Nephron progenitor cell (in vitro differentiated cells): ENCODE data around the gene ADPRS.
A peak's percentile ranks its signal among the peaks of the same experiment; 100 is the strongest.

ENCODE experiments used
- DNase-seq: peaks from one replicate; pipeline ENCODE4 v3.0.0; 2021
- H3K27ac Mint-ChIP-seq: 2 replicates; pipeline ENCODE4 v1.8.0; 2021; ENCODE audit warnings: mild to moderate bottlenecking, moderate library complexity, mixed read lengths
- H3K27me3 Mint-ChIP-seq: 2 replicates; pipeline ENCODE4 v1.8.0; 2021; ENCODE audit warnings: mild to moderate bottlenecking, low read depth, mixed read lengths; ENCODE audit not compliant: poor library complexity
- H3K36me3 Mint-ChIP-seq: 2 replicates; pipeline ENCODE4 v1.8.0; 2021; ENCODE audit warnings: low read depth, mixed read lengths
- H3K4me1 Mint-ChIP-seq: 2 replicates; pipeline ENCODE4 v1.8.0; 2021; ENCODE audit warnings: mixed read lengths
- H3K4me3 Mint-ChIP-seq: 2 replicates; pipeline ENCODE4 v1.8.0; 2021; ENCODE audit warnings: mild to moderate bottlenecking, moderate library complexity, mixed read lengths
- H3K9me3 Mint-ChIP-seq: 2 replicates; pipeline ENCODE4 v1.8.0; 2021; ENCODE audit warnings: mild to moderate bottlenecking, moderate library complexity, mixed read lengths
- TF ChIP-seq, protein P1 (sequence below): fragments of 200-600 bp; sonication (generic); IDR thresholded peaks from 2 replicates; pipeline ENCODE4 v1.5.0; 2021; ENCODE audit warnings: antibody characterized with exemption

Gene ADPRS

DNA sequence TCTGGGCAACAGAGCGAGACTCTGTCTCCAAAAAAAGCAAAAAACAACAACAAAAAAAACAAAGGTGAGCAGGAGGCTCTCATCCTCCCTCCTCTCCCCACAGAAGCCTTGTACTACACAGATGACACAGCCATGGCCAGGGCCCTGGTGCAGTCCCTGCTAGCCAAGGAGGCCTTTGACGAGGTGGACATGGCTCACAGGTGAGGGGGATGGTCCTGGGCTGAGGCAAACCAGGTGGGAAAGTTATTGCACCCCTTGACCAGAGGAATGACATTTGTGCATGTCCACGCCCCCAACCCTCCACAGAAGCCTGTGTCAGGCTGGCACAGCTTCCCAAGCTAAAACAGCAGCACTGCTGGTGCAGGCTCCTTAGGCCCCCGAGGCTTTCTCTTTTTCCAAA is 2.4 kb downstream of the ADPRS start:
- peak overlapping the region; percentile 23 for H3K4me3 Mint-ChIP-seq
- no peak for DNase-seq
- peaks cover 17% of the 10 kb centered on the region for H3K4me1 Mint-ChIP-seq
- no peak overlapping the region for H3K27ac Mint-ChIP-seq
- H3K27me3 Mint-ChIP-seq = peaks cover 3% of the 10 kb centered on the region
- H3K9me3 Mint-ChIP-seq = no peaks in the 10 kb centered on the region
- peaks cover 18% of the 10 kb centered on the region for H3K36me3 Mint-ChIP-seq
- TF ChIP-seq, protein P1, sequence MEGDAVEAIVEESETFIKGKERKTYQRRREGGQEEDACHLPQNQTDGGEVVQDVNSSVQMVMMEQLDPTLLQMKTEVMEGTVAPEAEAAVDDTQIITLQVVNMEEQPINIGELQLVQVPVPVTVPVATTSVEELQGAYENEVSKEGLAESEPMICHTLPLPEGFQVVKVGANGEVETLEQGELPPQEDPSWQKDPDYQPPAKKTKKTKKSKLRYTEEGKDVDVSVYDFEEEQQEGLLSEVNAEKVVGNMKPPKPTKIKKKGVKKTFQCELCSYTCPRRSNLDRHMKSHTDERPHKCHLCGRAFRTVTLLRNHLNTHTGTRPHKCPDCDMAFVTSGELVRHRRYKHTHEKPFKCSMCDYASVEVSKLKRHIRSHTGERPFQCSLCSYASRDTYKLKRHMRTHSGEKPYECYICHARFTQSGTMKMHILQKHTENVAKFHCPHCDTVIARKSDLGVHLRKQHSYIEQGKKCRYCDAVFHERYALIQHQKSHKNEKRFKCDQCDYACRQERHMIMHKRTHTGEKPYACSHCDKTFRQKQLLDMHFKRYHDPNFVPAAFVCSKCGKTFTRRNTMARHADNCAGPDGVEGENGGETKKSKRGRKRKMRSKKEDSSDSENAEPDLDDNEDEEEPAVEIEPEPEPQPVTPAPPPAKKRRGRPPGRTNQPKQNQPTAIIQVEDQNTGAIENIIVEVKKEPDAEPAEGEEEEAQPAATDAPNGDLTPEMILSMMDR = no peak

- Mint-ChIP-seq H3K27ac (no peak overlapping the region), H3K4me3 (peak overlapping the region; percentile 23)
These were observed 3.0 kb downstream of the ADPRS start for GRCh38 chr1:36091698-36092097.

DNA sequence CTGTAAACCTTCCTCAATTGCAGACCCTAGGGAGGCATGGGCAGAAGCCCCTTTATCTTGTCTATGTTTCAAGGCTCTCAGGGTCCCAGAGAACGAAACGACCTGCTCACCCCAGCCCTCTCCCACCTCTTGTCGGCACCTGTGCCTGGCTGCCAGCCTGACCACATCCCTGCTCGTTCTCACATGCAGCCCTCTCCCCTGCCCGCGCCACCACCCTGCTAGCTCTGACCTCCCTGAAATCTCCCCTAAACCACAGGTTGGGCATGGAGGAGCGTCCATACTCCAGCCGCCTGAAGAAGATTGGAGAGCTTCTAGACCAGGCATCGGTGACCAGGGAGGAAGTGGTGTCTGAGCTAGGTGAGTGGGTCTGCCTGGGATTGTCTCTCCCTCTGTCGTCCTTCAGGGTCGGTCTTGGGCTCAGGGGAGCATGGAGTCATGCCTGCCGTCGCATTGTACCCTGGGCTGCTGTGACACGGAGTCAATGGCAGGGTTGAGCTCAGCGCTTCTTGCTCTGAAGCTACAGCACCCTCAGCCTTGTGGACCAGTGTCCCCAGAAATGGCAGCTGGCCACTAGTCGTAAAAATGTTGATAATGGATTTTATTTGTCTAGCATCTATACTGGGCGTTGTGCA is 3.6 kb downstream of the ADPRS start:
- Mint-ChIP-seq H3K27me3 (peaks cover 3% of the 10 kb centered on the region), H3K4me1 (peaks cover 19% of the 10 kb centered on the region), H3K27ac (peak overlapping the region; percentile 39), H3K36me3 (peaks cover 18% of the 10 kb centered on the region), H3K4me3 (no peak overlapping the region), H3K9me3 (no peaks in the 10 kb centered on the region)
- TF ChIP-seq, protein P1 = no peak
- DNase-seq = no peak

More at GRCh38 chr1:36091698-36092097, 3.0 kb downstream of the ADPRS start:
- Mint-ChIP-seq H3K4me1 (peaks cover 22% of the 10 kb centered on the region), H3K36me3 (peaks cover 18% of the 10 kb centered on the region), H3K9me3 (no peaks in the 10 kb centered on the region), H3K27me3 (peaks cover 3% of the 10 kb centered on the region)
- DNase-seq = no peak
- TF ChIP-seq, protein P1 = no peak

GRCh38 chr1:36092798-36093185 is 4.1 kb downstream of the ADPRS start:
- Mint-ChIP-seq H3K9me3 (no peaks in the 10 kb centered on the region), H3K4me1 (peaks cover 18% of the 10 kb centered on the region), H3K27me3 (peaks cover 3% of the 10 kb centered on the region), H3K27ac (no peak overlapping the region), H3K4me3 (no peak overlapping the region), H3K36me3 (peaks cover 18% of the 10 kb centered on the region)
- no peak for DNase-seq
- TF ChIP-seq, protein P1 = no peak

DNA sequence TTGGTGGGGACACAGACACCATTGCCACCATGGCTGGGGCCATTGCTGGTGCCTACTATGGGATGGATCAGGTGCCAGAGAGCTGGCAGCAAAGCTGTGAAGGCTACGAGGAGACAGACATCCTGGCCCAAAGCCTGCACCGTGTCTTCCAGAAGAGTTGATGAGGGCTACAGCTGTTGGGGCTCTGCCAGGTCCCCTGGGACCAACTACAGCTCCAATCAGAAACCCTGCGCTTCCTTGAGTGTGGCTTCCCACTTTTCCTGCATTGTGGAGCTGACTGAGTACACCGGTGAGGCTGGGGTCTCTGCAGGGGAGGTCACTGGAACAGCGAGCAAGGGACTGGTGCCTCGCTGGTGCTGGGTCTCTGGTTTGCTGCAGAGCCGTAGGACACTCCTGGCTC is 4.5 kb downstream of the ADPRS start:
- TF ChIP-seq, protein P1 = no peak
- no peaks in the 10 kb centered on the region for H3K9me3 Mint-ChIP-seq
- DNase-seq = no peak
- H3K27me3 Mint-ChIP-seq = peaks cover 3% of the 10 kb centered on the region
- H3K36me3 Mint-ChIP-seq = peaks cover 18% of the 10 kb centered on the region
- no peak overlapping the region for H3K27ac Mint-ChIP-seq
- peaks cover 18% of the 10 kb centered on the region for H3K4me1 Mint-ChIP-seq
- H3K4me3 Mint-ChIP-seq = no peak overlapping the region

GRCh38 chr1:36093929-36094328 is 5.2 kb downstream of the ADPRS start:
- Mint-ChIP-seq H3K36me3 (peaks cover 18% of the 10 kb centered on the region), H3K4me1 (peaks cover 18% of the 10 kb centered on the region), H3K9me3 (no peaks in the 10 kb centered on the region), H3K27ac (no peak overlapping the region), H3K4me3 (no peak overlapping the region), H3K27me3 (peaks cover 3% of the 10 kb centered on the region)
- TF ChIP-seq, protein P1 = no peak
- DNase-seq = no peak
